AG20443 (cell line): ENCODE results near the gene GRB2.
"Not testable (repeated sequence)": the region's sequence is repeated elsewhere in the genome, so short reads cannot be mapped to it uniquely, and the experiment has no call there.

Experiments used
- DNase-seq: peaks from one replicate; pipeline ENCODE4 v3.0.0; 2012; ENCODE audit warnings: low spot score, mixed read lengths

The GRB2 gene

GRCh38 chr17:75318615-75319222 is 86.8 kb downstream of the GRB2 start:
- no peak for DNase-seq

- DNase-seq = no peak
Observed at GRCh38 chr17:75318211-75318610, 87.3 kb downstream of the GRB2 start.

- no peak for DNase-seq
Observed at GRCh38 chr17:75317671-75318070, 87.8 kb downstream of the GRB2 start.

GRCh38 chr17:75316253-75316652 is 89.2 kb downstream of the GRB2 start:
- DNase-seq = no peak

- DNase-seq = peak; percentile 51
Observed at GRCh38 chr17:75315541-75316243, 89.8 kb downstream of the GRB2 start.

- DNase-seq = peak; percentile 38
Observed at GRCh38 chr17:75313941-75314551, 91.4 kb downstream of the GRB2 start.

GRCh38 chr17:75308732-75309629 is 96.5 kb downstream of the GRB2 start:
- DNase-seq = no peak

GRCh38 chr17:75307957-75308731 is 97.3 kb downstream of the GRB2 start:
- DNase-seq = no peak

- DNase-seq = no peak
Observed at GRCh38 chr17:75301502-75302206, 103.8 kb downstream of the GRB2 start.

- DNase-seq = no peak
Observed at GRCh38 chr17:75301049-75301448, 104.4 kb downstream of the GRB2 start.

- no peak for DNase-seq
Observed at GRCh38 chr17:75300280-75300679, 105.2 kb downstream of the GRB2 start.

- no peak for DNase-seq
Observed at GRCh38 chr17:75295201-75296158, 110.0 kb downstream of the GRB2 start.

GRCh38 chr17:75292810-75293448 is 112.5 kb downstream of the GRB2 start:
- DNase-seq = not testable (repeated sequence)

- DNase-seq = peak; percentile 72
Observed at GRCh38 chr17:75289832-75290337, 115.6 kb downstream of the GRB2 start.

- peak; percentile 99 for DNase-seq
Observed at GRCh38 chr17:75289115-75289831, 116.2 kb downstream of the GRB2 start, which contains the start of gene SLC25A19. Gene SLC25A19, minus strand, starts transcription at chr17:75289433. Its CDS starts 2,669 bp downstream, at chr17:75286764.

- peak; percentile 43 for DNase-seq
Observed at GRCh38 chr17:75288770-75289114, 116.7 kb downstream of the GRB2 start.

- DNase-seq = no peak
Observed at GRCh38 chr17:75288359-75288758, 117.1 kb downstream of the GRB2 start.

- DNase-seq = no peak
Observed at GRCh38 chr17:75287221-75287620, 118.3 kb downstream of the GRB2 start.
